GM12878 (cell line): ENCODE results near the gene MED13L. TPM values are rescaled to one million over a fixed set of nuclear protein-coding genes. Genes with fewer than 3 reads are reported as not detected.

Source experiments
- ATAC-seq: fragments of 200-7000 bp; cut with Tn5 transposase; 3 replicates; pipeline ENCODE4 v1.9.1; 2020; ENCODE audit warnings: mild to moderate bottlenecking, moderate library complexity
- BruUV-seq: library from RNA; stranded (reverse); fragments of 400-500 nt; replicated peaks from 2 replicates; lab custom pipeline; 2021; lab: Mats Ljungman, UMichigan
- CTCF ChIA-PET: fragments of 300-600 bp; sonication (Branson Sonifier 250); formaldehyde crosslinking; extraction: SDS; loops from one replicate; lab custom pipeline; 2021; ENCODE audit warnings: inconsistent platforms; lab: Yijun Ruan, JAX
- POLR2A ChIA-PET: fragments of 350-600 bp; formaldehyde crosslinking; extraction: SDS; loops from one replicate; lab custom pipeline; 2021; ENCODE audit warnings: inconsistent platforms; lab: Charles Lee
- RAD21 ChIA-PET: fragments of 300-600 bp; sonication (Branson Sonifier 250); formaldehyde crosslinking; loops from one replicate; lab custom pipeline; 2023; ENCODE audit warnings: antibody characterized with exemption; ENCODE audit not compliant: unreplicated experiment; lab: Charles Lee
- SMC1A ChIA-PET: fragments of 300-600 bp; sonication (Branson Sonifier 250); formaldehyde crosslinking; loops from one replicate; lab custom pipeline; 2023; ENCODE audit not compliant: unreplicated experiment, uncharacterized antibody; lab: Charles Lee
- DNase-seq: peaks from one replicate; pipeline ENCODE4 v3.0.0-alpha.2; 2011; ENCODE audit warnings: low read depth, low spot score
- FAIRE-seq: peaks from 3 replicates; lab custom pipeline; 2011; peaks lifted over from hg19 to GRCh38; lab: Jason Lieb, UNC
- H2AFZ ChIP-seq: 2 replicates; pipeline ENCODE4 v1.6.0; 2011; ENCODE audit warnings: low read depth, low read length, control low read depth; ENCODE audit not compliant: control insufficient read depth
- H3K27ac ChIP-seq: 2 replicates; pipeline ENCODE4 v1.5.1; 2011; ENCODE audit warnings: control low read depth; ENCODE audit not compliant: control insufficient read depth, insufficient read depth
- H3K27me3 ChIP-seq, 2 experiments: replicated peaks in 1 of 2; 2 replicates each; pipeline versions ENCODE4 v1.6.0 to v1.6.1; 2011; ENCODE audit warnings: low read length in 1 of 2; ENCODE audit not compliant: control insufficient read depth in 2 of 2, insufficient read depth in 2 of 2
- H3K36me3 ChIP-seq, 2 experiments: 2 replicates each; pipeline ENCODE4 v1.5.1; 2011; ENCODE audit warnings: low read length in 1 of 2; ENCODE audit not compliant: control insufficient read depth in 2 of 2, insufficient read depth in 2 of 2
- H3K4me1 ChIP-seq: 2 replicates; pipeline ENCODE4 v1.6.1; 2011; ENCODE audit warnings: mild to moderate bottlenecking, low read length, moderate library complexity, mixed read lengths; ENCODE audit not compliant: control insufficient read depth, insufficient read depth
- H3K4me2 ChIP-seq: 2 replicates; pipeline ENCODE4 v1.6.0; 2011; ENCODE audit warnings: control low read depth; ENCODE audit not compliant: control insufficient read depth, insufficient read depth
- H3K4me3 ChIP-seq: fragments of 200-600 bp; sonication (generic); 2 replicates; pipeline ENCODE4 v1.5.1; 2016
- H3K79me2 ChIP-seq: 2 replicates; pipeline ENCODE4 v1.6.0; 2011; ENCODE audit warnings: low read length; ENCODE audit not compliant: control insufficient read depth, insufficient read depth
- H3K9ac ChIP-seq: 2 replicates; pipeline ENCODE4 v1.8.0; 2011; ENCODE audit warnings: low read length, control low read depth, mixed read lengths; ENCODE audit not compliant: control insufficient read depth, insufficient read depth
- H3K9me3 ChIP-seq: replicated peaks from 3 replicates; pipeline ENCODE4 v1.5.1; 2011; ENCODE audit warnings: mild to moderate bottlenecking, low read length; ENCODE audit not compliant: control insufficient read depth, insufficient read depth
- H4K20me1 ChIP-seq: 2 replicates; pipeline ENCODE4 v1.6.0; 2011; ENCODE audit not compliant: control insufficient read depth, insufficient read depth
- ATF2 ChIP-seq: IDR thresholded peaks from 2 replicates; pipeline ENCODE4 v1.6.1; 2012; ENCODE audit warnings: low read length, inconsistent platforms
- BCL3 ChIP-seq: IDR thresholded peaks from 2 replicates; pipeline ENCODE4 v1.6.1; 2011; ENCODE audit warnings: borderline replicate concordance, low read depth, mild to moderate bottlenecking, moderate library complexity, low read length; ENCODE audit not compliant: insufficient read depth, poor library complexity, severe bottlenecking
- BHLHE40 ChIP-seq, 2 experiments: fragments of 450-650 bp in 1 of 2; IDR thresholded peaks; 2 replicates each; pipeline ENCODE4 v1.6.1; 2011 to 2017; ENCODE audit warnings: low read depth in 2 of 2, borderline replicate concordance in 1 of 2, improper control_type of control experiment in 1 of 2, low read length in 1 of 2, mild to moderate bottlenecking in 1 of 2
- CEBPB ChIP-seq, 2 experiments: fragments of 150-350 bp in 1 of 2; IDR thresholded peaks; 2 replicates each; pipeline ENCODE4 v1.6.1; 2012 to 2014; ENCODE audit warnings: low read depth in 2 of 2, low read length in 2 of 2, borderline replicate concordance in 1 of 2, inconsistent platforms in 1 of 2
- CREB1 ChIP-seq: IDR thresholded peaks from 2 replicates; pipeline ENCODE4 v1.6.1; 2012; ENCODE audit warnings: low read depth, mild to moderate bottlenecking, inconsistent platforms
- CREM ChIP-seq: IDR thresholded peaks from 2 replicates; pipeline ENCODE4 v1.6.1; 2014; ENCODE audit warnings: antibody characterized with exemption, low read depth
- EED ChIP-seq: sonication (generic); IDR thresholded peaks from 2 replicates; pipeline ENCODE4 v1.6.1; 2016; ENCODE audit warnings: antibody characterized with exemption, low read depth
- IKZF1 ChIP-seq: fragments of 450-650 bp; conservative IDR thresholded peaks from 2 replicates; pipeline ENCODE4 v1.6.1; 2017; ENCODE audit warnings: antibody characterized with exemption, mild to moderate bottlenecking
- IKZF2 ChIP-seq, 2 experiments: fragments of 450-650 bp; IDR thresholded peaks; 2 replicates each; pipeline ENCODE4 v1.6.1; 2017; ENCODE audit warnings: mild to moderate bottlenecking in 2 of 2, moderate library complexity in 2 of 2
- JUND ChIP-seq: IDR thresholded peaks from 2 replicates; pipeline ENCODE4 v1.6.1; 2012; ENCODE audit warnings: low read depth, mild to moderate bottlenecking, low read length, improper control_type of control experiment, moderate library complexity
- KLF5 ChIP-seq: fragments of 450-650 bp; IDR thresholded peaks from 2 replicates; pipeline ENCODE4 v1.6.1; 2014; ENCODE audit warnings: mild to moderate bottlenecking; ENCODE audit not compliant: partially characterized antibody
- MTA2 ChIP-seq: fragments of 450-650 bp; IDR thresholded peaks from 2 replicates; pipeline ENCODE4 v1.6.1; 2016; ENCODE audit warnings: low read depth, mild to moderate bottlenecking, moderate library complexity
- MYC ChIP-seq: IDR thresholded peaks from 2 replicates; pipeline ENCODE4 v1.6.1; 2011; ENCODE audit warnings: mild to moderate bottlenecking, low read length, moderate library complexity, inconsistent platforms; ENCODE audit not compliant: insufficient read depth, insufficient replicate concordance, insufficient read length, severe bottlenecking
- NBN ChIP-seq: fragments of 450-650 bp; IDR thresholded peaks from 2 replicates; pipeline ENCODE4 v1.6.1; 2016
- NR2F1 ChIP-seq: fragments of 450-650 bp; conservative IDR thresholded peaks from 2 replicates; pipeline ENCODE4 v1.6.1; 2017; ENCODE audit warnings: mild to moderate bottlenecking
- REST ChIP-seq: IDR thresholded peaks from 2 replicates; pipeline ENCODE4 v1.6.1; 2012; ENCODE audit warnings: mild to moderate bottlenecking, low read depth, low read length
- SPI1 ChIP-seq: IDR thresholded peaks from 2 replicates; pipeline ENCODE4 v1.6.1; 2011; ENCODE audit warnings: low read depth, mild to moderate bottlenecking, low read length, moderate library complexity, borderline replicate concordance; ENCODE audit not compliant: insufficient read depth
- SRF ChIP-seq, 2 experiments: IDR thresholded peaks; 2 replicates each; pipeline ENCODE4 v1.6.1; 2011; ENCODE audit warnings: low read depth in 2 of 2, low read length in 2 of 2, mild to moderate bottlenecking in 1 of 2, moderate library complexity in 1 of 2
- WGBS: methylation state at CpG from one replicate; pipeline ENCODE4 v1.1.6; 2016; ENCODE audit warnings: low lambda C conversion rate; ENCODE audit not compliant: insufficient replicate concordance, insufficient coverage; ENCODE audit errors: missing lambda C conversion rate; 5-methylcytosine and 5-hydroxymethylcytosine counted together
- in situ Hi-C: fragments of 300-500 bp; cut with MboI; formaldehyde crosslinking; loops from 9 replicates; pipeline ENCODE4 v1.14.3; 2018; ENCODE audit warnings: mixed read lengths
- intact Hi-C: fragments of 100-400 bp; cut with micrococcal nuclease; formaldehyde crosslinking; loops from one replicate; pipeline ENCODE4 v1.14.2; 2022; ENCODE audit not compliant: unreplicated experiment
- polyA plus RNA-seq, 11 experiments: library from polyadenylated mRNA; depleted of rRNA in 4 of 11; unstranded in 6 of 11; stranded (reverse) in 5 of 11; fragments of >200 nt; fragmentation: Nextera tagmentation in 4 of 11; fragmentation: Illumina TruSeq in 1 of 11; extraction: Ambion mirVana in 4 of 11; extraction: Trizol in 1 of 11; gene quantifications; 1 replicate in 1 of 11; 2 replicates in 10 of 11; pipeline versions ENCODE4 v1.2.1 to v1.2.3, GENCODE V29; 2011 to 2016; ENCODE audit warnings: inconsistent platforms in 2 of 11, missing spikeins in 2 of 11, low read depth in 1 of 11
- total RNA-seq, 4 experiments: library from RNA; depleted of rRNA in 3 of 4; stranded (reverse); fragments of >200 nt in 3 of 4; fragmentation: Illumina TruSeq in 1 of 4; extraction: Trizol in 1 of 4; gene quantifications; 2 replicates each; pipeline versions ENCODE4 v1.2.1 to v1.2.3, GENCODE V29; 2013 to 2021

The MED13L gene
- total and polyA plus RNA-seq, 10 of the 15 experiments (the other 5 are each of a cell fraction or from before 2014, with no cell fraction given): 3.7 to 30.1 (median 9.1) TPM

- POLR2A ChIA-PET: interaction anchor here (0.5 kb wide), 1 partner anchor 45 kb away, joined by 4 read pairs; no protein-coding TSS in a partner anchor
- ATAC-seq: no peak; the same call in 2 of the 3 replicates
- no peak overlapping the region for H3K27ac ChIP-seq
- CTCF ChIA-PET: interaction anchor here (0.7 kb wide), 1 partner anchor 13 kb away, joined by 4 read pairs; no protein-coding TSS in a partner anchor
- no peak for DNase-seq
- H3K4me1 ChIP-seq: no peaks in the 10 kb centered on the region
- H3K36me3 ChIP-seq: no peaks in the 10 kb centered on the region
- no peaks in the 10 kb centered on the region for H3K9me3 ChIP-seq
- intact Hi-C loops (no loop called here), in situ Hi-C loops (no loop called here)
- peaks cover 5% of the 10 kb centered on the region for H3K79me2 ChIP-seq
- WGBS: 42% methylated on average over 3 of the region's 3 CpGs
- H3K27me3 ChIP-seq: no peaks in the 10 kb centered on the region
- H2AFZ ChIP-seq: no peak overlapping the region
- no TSS peak for BruUV-seq
- H4K20me1 ChIP-seq: no peaks in the 10 kb centered on the region
- H3K9ac ChIP-seq: no peak overlapping the region
- H3K4me2 ChIP-seq: no peak overlapping the region
- no peak overlapping the region for H3K4me3 ChIP-seq
- RAD21 ChIA-PET: interaction anchor here (1.0 kb wide), 1 partner anchor 47 kb away, joined by 3 read pairs; no protein-coding TSS in a partner anchor
- SMC1A ChIA-PET: interaction anchor here (0.6 kb wide), 1 partner anchor 142 kb away, joined by 4 read pairs; no protein-coding TSS in a partner anchor
- FAIRE-seq: no peak
- TF ChIP-seq MYC (no peak), BHLHE40 (IDR thresholded peaks at IDR 0.05; ENCODE audit: borderline replicate concordance in 1 of 2, low read depth in 2 of 2, low read length in 1 of 2) (no peak), MTA2 (no peak), CREM (peak; percentile 30; the same call in 1 of the 2 replicates), ATF2 (no peak), KLF5 (no peak), SPI1 (no peak), BCL3 (no peak), NBN (no peak), SRF (IDR thresholded peaks at IDR 0.05; ENCODE audit: low read depth in 2 of 2, low read length in 2 of 2) (no peak), NR2F1 (no peak), REST (no peak), EED (peak; percentile 57; the same call in 1 of the 2 replicates), IKZF1 (no peak), JUND (no peak), CEBPB (IDR thresholded peaks at IDR 0.05; ENCODE audit: borderline replicate concordance in 1 of 2, low read depth in 2 of 2, low read length in 2 of 2) (0 out of 4 replicates have a peak, but pooled peaks of 1 of the 2 experiments have one; percentile 17), CREB1 (no peak), IKZF2 (IDR thresholded peaks at IDR 0.05) (no peak)
Measured at GRCh38 chr12:116188581-116188980, 88.9 kb downstream of the MED13L start.
